GM10266 (cell line): ENCODE data around the gene LIG1.

Experiments
- DNase-seq: peaks from one replicate; pipeline ENCODE4 v3.0.0; 2012; ENCODE audit errors: extremely low spot score
- CTCF ChIP-seq: IDR thresholded peaks from 2 replicates; pipeline ENCODE4 v1.5.1; 2012; ENCODE audit warnings: mild to moderate bottlenecking, low read depth; ENCODE audit not compliant: control insufficient read depth, insufficient read depth; ENCODE audit errors: missing control alignments

The LIG1 gene

DNA sequence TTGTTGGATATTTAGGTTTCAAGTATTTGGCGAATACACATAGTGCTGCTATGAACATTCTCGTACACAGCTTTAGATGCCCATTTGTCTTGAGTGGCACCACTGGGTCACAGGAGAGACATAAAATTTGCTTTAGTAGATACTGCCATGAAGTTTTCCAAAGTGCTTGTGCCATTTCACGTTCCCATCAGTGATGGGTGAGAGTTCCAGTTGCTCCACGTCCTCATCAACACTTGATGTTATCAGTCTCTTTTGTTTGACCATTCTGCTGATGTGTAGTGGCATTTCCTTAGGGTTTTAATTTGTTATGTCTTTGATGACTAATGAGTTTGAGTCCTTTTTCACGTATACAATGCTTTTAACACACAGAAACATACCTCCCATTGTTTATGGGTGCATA is 11.4 kb upstream of the LIG1 start:
- no peak for DNase-seq
- TF ChIP-seq CTCF = no peak

- no peak for TF ChIP-seq CTCF
- no peak for DNase-seq
Measured at GRCh38 chr19:48176226-48176625, 6.1 kb upstream of the LIG1 start.

DNA sequence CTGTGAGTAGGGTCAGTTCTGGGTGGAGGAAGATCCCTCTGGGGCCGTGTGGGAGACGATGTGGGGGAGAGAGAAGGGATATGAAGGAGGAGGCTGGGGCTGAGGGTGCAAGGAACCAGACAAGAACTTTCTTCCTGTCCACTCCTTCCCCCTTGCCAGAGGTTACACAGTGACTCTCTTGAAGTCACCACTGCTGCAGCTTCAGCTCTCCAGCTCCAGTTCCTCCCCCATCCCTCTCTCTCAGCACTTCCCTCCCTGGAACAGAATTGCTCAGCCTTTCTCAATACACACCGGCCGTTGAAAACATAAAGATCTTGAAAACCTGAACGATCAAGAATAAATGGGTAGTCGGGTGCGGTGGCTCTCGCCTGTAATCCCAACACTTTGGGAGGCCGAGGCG is 5.4 kb upstream of the LIG1 start:
- no peak for DNase-seq
- TF ChIP-seq CTCF = no peak

GRCh38 chr19:48174445-48175030 is 4.4 kb upstream of the LIG1 start:
- no peak for TF ChIP-seq CTCF
- no peak for DNase-seq

- TF ChIP-seq CTCF = no peak
Measured at GRCh38 chr19:48171710-48172109, 1.6 kb upstream of the LIG1 start.

DNA sequence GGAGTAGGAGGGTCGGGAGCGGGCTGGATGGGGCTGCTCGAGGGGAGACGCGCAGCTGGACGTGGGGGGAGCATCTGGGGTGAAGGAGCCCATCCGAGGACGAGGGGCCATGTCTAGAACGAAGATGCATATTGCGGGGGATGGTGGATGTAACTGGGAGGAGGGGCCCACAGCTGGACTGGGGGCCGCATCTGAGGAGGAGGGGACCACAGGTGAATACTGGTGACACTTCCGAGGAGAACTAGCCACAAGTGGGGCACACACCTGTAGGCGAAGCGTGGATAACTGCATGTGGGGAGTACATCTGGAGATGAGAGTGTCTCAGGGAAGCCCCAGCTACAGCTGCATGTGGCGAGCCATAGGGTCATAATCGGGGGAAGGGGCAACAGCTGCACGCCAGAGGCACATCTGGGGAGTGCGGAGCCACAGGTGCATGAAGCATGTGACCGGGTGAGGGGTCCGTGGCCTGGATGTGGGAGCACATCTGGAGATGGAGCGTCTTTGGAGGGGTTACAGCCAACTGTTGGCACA is 738 bp upstream of the LIG1 start:
- TF ChIP-seq CTCF = no peak
- DNase-seq = no peak

More at GRCh38 chr19:48171710-48172109, 1.6 kb upstream of the LIG1 start:
- DNase-seq = no peak

DNA sequence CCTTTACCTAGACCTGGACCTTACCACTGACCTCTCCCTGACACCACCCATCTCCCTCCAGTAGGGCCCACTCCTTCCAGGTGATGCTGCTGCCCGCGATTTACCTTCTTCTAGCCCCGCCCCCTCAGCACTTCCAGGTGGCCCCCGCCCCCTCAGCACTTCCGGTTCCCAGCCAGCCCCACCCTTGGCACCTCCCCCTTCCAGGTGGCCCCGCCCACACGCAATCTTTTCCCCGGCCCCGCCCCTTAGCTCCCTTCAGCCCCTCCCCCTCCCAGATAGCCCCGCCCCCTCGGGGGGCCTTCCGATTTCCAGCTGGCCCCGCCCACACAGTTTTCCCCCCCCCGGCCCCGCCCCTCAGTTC is 586 bp downstream of the LIG1 start:
- peak; percentile 96 for DNase-seq
- TF ChIP-seq CTCF = no peak
